Muscle of arm (tissue), 12 donors: Measurements from ENCODE around the gene CGN. TPM values are rescaled to one million over a fixed set of nuclear protein-coding genes. Genes with fewer than 3 reads are reported as not detected.
A peak's percentile ranks its signal among the peaks of the same experiment; 100 is the strongest.

Experiments used
- DNase-seq: peaks from one replicate; pipeline ENCODE4 v3.0.0-alpha.2; 2013
- polyA plus RNA-seq, 12 donors: library from polyadenylated mRNA; unstranded; fragments of 120-200 nt; gene quantifications; one replicate each; pipeline ENCODE4 v1.2.1, GENCODE V29; 2013; ENCODE audit not compliant: insufficient read length in 12 of 12

CGN gene
- polyA plus RNA-seq, 12 donors: 0.71 to 14.9 (median 0.94) TPM; not detected in 1

DNA sequence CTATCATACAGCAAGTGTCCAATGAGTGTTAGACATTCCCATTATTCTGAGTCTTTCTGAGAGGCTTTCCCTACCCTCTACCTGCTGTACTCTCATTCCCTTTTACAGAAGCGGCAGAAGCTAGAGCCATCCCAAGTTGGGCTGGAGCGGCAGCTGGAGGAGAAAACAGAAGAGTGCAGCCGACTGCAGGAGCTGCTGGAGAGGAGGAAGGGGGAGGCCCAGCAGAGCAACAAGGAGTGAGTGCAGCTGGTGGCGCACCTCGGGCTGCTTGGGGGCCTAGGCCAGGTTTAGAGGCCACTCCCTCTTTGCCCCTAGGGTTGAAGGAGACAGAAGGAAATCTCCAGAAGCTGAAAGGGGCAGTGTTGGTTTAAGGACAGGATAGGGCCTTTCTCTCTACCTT, 12.1 kb downstream of the CGN start:
- DNase-seq: no peak

DNA sequence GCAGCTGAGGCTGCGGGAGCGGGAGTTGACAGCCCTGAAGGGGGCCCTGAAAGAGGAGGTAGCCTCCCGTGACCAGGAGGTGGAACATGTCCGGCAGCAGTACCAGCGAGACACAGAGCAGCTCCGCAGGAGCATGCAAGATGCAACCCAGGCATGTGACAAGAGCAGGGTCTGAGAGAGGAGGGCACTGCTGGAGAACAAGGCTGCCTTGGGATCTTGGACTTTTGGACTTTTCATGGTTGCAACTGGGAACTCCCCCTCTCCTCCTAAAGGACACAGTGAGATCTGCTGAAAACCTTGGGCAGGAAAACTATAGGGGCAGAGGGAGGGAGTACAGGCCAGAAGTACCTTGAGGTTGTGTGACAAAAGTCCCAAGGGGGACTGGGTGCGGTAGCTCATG, 13.5 kb downstream of the CGN start:
- DNase-seq: no peak

DNA sequence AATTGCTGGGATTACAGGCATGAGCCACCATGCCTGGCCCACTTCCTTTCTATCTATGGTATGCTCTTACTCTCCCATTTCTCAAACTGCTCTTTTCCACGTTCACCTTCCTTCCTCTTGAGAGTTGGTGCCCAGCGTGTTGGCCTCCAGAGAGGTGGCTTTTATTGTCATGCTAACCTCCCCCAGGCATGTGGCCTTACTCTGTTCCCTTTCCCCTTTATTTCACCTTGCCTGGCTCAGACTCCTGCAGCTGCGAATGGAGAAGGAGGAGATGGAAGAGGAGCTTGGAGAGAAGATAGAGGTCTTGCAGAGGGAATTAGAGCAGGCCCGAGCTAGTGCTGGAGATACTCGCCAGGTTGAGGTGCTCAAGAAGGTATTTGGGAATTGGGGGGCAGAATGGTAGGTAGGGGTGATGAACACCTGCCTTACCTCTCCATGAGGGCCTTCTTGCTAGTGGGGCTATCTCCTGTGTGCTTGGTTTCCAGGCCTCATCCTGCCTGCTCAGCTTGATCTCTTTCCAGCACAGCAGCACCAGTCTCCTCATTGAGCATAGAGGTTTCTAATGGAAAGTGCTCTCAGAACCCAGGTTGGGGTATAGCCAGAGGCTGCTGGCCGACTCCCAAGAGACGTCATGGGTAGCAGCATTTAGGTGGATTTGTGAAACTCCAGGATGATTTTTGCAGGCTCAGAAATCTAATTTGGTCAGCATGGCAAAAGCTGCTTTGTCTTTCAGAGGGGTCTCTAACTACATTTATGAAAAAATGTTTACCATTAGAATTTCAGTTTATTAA, 15.7 kb downstream of the CGN start:
- no peak for DNase-seq

DNA sequence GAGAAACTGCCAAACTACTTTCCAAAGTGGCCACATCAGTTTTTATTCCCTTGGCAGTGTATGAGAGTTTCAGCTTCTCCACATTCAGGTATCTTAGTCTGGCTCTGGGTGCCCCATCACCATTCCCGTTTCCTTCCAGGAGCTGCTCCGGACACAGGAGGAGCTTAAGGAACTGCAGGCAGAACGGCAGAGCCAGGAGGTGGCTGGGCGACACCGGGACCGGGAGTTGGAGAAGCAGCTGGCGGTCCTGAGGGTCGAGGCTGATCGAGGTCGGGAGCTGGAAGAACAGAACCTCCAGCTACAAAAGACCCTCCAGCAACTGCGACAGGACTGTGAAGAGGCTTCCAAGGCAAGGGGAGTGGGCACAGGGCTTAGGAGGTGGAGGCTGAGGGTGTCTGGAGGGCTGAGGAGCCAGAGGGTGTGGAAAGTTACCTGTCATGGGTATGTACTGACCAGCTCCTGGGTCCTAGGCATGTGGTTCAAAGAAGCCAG, 18.1 kb downstream of the CGN start:
- no peak for DNase-seq

DNA sequence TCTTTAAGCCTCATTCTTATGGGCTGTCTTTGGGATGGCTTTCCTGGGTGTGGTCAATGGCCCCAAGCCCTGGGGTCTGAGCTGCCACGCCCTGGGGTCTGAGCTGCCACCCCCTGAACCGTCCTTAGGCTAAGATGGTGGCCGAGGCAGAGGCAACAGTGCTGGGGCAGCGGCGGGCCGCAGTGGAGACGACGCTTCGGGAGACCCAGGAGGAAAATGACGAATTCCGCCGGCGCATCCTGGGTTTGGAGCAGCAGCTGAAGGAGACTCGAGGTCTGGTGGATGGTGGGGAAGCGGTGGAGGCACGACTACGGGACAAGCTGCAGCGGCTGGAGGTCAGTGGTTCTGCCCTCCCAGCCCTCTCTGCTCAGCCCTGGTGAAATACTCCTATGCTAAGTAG, 18.6 kb downstream of the CGN start:
- DNase-seq: no peak

DNA sequence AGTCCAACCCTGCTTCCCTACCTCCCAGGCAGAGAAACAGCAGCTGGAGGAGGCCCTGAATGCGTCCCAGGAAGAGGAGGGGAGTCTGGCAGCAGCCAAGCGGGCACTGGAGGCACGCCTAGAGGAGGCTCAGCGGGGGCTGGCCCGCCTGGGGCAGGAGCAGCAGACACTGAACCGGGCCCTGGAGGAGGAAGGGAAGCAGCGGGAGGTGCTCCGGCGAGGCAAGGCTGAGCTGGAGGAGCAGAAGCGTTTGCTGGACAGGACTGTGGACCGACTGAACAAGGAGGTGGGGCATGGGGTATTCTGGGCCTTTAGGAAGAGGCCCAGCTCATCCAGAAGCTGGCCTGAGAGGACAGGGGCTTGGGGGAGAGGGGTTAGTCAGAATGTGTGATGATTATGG, 19.3 kb downstream of the CGN start:
- DNase-seq: no peak

DNA sequence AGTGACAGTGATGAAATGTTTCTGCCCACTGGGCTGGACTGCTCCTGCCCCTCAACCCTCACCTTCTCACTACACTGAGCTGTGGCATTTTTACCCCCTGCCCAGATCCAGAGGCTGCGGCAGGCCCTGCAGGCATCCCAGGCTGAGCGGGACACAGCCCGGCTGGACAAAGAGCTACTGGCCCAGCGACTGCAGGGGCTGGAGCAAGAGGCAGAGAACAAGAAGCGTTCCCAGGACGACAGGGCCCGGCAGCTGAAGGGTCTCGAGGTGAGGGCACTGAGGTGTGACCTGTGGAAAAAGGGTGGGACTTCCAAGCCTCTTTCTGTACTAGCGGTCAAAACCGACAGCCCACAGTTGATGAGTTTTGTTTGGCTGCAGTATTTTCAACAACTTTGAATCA, 22.7 kb downstream of the CGN start:
- no peak for DNase-seq

DNA sequence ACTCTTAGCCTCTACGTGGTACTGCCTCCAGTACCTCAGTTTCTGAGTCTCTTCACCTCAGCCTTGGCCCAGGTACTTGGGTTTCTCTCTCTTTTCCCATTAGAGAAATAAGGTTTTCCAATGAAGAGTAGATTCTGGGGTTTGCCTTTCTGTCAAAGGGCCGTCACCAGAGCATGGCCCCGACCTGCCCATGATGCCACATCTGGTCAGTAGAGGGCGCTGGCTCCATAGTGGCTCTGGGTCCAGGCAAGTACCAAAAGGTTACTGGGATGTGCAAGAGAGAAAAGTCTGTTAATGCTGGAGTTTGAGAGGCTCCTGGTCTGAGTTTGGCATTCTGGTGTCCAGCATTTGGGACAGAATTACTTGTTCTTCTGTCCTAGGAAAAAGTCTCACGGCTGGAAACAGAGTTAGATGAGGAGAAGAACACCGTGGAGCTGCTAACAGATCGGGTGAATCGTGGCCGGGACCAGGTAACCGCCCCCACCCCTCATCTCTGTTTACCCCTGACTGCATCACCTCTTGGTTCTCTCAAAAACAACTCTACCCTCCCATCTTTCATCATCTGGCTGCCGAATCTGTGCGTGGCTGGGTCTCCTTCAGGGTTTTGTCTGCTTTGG, 23.6 kb downstream of the CGN start:
- DNase-seq: peak; percentile 73

DNA sequence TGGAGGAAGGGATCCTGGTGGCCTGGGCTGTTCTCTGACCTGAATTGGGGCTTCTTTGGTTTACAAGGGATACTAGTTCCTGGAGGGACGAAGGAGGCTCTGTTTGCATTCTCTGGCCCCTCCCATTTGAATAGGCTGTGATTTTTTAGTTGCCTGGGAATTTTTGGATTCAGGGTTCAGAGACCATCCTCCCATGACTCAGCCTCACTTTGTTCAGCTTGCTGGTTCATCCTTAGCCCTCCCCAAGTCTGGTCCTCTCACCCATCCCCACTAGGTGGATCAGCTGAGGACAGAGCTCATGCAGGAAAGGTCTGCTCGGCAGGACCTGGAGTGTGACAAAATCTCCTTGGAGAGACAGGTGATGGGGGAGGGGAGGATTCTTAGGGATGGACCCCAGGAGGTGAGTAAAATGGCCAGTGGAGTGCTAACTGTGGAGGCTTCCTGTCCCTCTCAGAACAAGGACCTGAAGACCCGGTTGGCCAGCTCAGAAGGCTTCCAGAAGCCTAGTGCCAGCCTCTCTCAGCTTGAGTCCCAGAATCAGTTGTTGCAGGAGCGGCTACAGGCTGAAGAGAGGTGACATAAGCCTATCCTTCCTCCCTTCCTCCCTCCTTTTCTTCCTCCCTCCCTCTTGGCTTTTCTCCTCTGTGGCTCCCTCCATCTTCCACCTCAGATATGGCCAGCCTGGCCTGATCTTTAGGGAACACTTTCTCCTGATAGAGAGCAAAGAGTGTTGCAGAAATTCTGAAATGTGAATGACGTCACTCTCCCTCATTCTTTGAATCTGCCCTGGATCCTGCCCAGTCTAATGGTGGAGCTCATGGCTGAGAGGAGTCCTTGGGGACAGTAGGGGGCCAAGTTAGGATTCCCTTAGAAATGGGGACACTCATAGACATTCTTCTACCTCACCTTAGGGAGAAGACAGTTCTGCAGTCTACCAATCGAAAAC, 24.4 kb downstream of the CGN start:
- DNase-seq: no peak

DNA sequence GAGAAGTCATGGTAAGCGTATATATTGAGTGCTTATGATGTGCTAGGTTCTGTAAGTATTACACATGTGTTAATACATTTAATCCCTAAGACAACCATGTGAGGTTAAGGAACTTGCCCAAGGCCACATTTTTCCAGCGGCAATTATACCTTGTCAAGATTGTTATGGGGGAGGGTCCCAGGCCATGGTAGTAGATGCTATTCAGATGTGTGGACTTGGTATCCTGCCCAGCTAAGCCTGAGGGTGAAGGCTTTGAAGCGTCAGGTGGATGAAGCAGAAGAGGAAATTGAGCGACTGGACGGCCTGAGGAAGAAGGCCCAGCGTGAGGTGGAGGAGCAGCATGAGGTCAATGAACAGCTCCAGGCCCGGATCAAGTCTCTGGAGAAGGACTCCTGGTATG, 25.3 kb downstream of the CGN start:
- DNase-seq: no peak

DNA sequence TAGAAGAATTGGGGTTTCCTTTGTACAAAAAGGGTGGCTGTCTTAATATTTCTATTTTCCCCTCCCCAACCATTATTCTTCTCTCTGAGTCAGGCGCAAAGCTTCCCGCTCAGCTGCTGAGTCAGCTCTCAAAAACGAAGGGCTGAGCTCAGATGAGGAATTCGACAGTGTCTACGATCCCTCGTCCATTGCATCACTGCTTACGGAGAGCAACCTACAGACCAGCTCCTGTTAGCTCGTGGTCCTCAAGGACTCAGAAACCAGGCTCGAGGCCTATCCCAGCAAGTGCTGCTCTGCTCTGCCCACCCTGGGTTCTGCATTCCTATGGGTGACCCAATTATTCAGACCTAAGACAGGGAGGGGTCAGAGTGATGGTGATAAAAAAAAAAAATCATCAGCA, 25.9 kb downstream of the CGN start:
- DNase-seq: no peak

DNA sequence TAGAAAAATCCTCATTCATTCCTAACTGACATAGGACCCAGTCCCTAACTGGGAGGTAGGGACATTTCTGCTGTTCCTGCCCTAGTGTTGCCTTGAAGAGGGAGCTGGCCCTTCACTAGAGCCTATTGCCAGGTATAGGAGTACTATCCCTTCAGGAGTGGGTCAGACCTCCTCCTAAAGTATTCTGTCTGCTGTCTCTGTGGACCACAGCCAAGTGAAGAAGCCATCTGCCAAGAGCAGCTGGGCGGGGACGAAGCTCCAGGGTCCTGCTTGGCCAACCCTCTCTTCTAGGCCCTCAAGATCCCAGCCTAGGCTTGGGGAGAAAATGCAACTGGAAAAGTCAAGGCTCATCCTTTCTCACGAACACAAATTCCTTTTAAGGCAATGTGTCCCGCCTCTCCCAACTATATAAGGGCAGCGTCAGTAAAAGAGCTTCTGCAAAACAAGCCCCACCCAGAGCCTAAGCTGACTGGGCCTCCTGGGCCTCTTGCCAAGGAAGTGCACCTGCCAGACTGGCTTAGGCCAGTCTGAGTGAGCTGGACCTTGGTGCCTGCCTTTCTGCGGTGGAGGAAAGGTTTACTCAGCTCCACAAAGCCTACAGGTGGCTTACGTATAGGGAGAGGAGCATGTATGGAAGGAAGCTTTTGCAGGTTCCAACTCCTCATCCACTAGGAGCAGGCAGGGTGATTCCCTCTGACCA, 28.3 kb downstream of the CGN start:
- DNase-seq: peak; percentile 65

DNA sequence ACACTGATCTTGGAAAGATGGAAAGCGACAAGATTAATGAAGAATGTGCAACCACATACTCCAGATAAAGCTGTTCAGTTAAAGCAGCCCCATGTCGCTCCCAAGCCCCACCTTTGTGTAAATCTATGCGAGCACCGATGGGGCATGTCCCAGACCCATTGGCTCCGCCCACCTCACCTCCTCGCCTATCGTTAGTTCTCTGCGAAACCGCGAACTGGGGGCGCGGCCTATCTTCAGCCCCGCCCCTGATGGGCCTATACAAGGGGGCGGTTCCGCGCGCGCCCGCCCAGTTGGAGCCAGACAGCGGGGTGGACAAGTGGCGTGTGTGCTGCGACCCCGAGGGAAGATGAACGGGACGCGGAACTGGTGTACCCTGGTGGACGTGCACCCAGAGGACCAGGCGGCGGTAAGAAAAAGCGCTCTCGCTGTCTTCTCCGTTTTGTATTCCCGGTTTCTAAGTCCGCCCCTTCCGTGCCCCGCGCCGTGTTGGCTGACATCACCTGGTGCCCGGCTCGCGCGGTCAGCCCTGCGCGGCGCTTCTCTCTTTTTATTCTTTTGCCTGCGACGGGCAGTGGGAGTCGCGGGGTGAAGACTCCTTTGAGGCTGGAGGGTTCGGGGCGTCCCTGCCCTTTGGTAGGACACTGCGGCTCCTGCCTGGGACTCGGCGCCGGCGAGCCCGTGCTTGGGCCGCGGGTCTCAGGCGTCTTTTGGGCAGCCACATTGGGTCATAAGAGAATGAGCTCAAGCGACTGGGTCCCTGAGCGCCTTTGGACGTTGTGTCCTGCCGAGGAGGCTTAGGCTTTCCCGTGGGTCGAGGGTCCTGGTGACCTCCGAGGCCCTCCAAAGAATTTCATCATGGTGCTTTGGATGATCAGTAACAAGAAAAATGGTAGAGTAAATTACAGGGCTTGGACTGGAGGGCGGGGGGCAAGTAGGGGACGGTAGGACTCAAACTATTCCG, 29.1 kb downstream of the CGN start, which contains the start of gene TUFT1:
Gene TUFT1, plus strand, starts transcription at position 289 of the 961 bp plus-strand sequence. Its CDS starts 58 bp downstream, at position 347.
- DNase-seq: peak; percentile 88

DNA sequence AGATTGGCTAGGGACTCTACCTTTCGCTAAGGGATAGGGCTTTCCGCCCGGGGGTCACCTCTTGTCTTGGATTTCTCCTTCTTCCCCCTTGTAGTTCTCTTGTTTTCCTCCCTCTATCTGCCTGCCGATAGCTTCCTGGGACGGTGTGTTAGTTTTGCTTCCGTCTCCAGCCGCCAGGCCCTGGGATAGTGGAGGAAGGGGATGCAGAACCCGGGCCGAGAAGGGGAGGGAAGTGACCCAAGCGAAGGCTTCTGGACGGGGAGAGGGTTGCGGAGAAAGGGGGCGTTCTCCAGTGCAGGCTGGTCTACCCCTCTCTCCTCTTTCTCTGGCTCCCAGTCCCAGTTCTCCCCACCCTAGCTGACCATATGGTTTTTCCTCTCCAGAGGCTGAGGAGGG, 29.8 kb downstream of the CGN start:
- DNase-seq: peak; percentile 19

DNA sequence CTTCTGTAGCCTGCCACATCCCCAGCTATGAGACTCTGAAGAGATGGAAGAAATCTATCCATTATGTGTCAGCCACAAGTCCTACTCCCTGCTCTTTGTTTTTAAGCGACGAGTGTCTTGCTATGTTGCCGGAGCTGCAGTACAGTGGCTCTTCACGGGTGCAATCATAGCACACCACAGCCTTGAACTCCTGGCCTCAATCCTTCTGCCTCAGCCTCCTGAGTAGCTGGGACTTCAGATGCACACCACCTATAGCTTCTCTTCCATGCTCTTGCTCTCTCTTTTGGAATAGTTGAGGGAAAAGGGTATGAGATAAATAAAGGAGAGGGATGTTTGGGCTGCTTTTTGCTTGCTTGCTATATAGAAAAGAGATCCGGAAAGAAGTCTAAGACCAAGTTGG, 30.6 kb downstream of the CGN start:
- DNase-seq: no peak

DNA sequence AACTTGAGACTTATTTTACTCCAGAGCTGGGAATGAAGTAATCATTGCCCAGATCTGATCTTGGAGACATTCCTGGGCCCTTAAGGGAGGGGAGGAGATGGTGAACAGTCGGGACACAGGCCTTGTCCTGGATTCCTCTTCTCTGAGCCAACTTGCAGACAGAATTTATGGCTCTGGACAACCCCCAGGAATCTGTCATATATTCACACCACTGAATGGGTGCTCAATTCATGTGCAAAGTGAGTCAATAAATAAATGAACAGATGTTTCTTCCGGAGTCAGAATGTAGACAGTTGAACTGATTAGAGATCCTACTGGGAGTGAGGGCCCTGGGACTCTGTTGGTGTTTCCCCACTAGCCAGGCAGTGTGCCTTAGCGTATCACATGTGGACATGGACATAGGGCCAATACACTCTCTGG, 31.5 kb downstream of the CGN start:
- no peak for DNase-seq

DNA sequence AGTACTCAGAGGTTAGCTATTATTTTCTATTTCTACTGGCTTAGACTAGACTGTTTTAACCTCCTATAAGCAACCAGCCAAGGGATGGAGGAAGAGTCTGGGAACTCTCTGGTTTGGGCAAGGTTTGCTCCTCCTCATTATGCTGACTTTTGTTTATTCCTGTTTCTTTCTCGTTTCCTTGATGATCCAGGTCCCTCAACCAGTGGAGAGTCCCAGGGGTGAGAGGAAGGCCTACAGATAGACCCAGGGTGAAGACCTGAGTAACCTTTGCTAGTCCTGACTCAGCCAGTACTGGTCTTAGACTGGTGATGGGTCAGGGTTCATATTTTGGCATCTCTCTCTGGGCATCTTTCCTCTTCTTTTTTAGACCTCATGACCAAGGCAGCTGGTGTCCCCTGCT, 34.4 kb downstream of the CGN start:
- no peak for DNase-seq

DNA sequence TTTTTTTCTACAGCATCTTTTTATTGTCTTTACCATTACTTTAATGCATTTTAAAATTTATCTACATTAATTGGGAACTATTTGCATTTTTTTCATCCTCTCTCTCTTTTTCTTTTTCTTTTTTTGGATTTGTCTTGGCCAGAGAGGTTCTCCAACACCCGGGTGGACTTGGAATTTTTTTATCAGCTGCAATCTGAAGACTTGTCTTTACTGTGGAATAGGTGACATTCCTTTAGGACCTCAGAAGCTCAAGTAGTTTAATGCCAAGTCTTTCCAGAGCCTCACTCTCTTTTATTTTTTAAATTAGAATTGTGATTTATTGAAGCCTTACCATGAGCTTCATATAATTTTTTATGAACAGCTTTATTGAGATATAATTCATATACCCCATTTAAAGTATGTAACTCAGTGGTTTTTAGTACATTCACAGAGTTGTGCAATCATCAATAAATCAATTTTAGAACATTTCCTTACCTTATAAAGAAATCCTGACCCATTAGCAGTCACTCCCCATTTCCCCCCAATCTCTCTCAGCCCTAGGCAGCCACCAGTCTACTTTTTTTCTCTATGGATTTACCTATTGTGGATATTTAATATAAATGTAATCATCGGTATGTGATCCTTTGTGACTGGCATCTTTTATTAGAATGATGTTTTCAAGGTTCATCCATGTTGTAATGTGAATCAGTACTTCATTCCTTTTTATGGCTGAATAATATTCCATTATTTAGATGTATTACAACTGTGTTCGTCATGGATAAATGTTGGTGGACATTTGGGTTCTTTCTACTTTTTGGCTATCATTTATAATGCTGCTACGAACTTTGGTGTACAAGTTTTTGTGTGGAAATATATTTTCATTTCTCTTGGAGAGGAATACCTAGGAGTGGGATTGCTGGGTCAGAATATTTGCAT, 35.1 kb downstream of the CGN start:
- DNase-seq: no peak
